NCI-H2081 treated with DMSO at 0.1 percent for 48 hours (cell line): ENCODE measurements around the gene FATE1.

Source experiments
- DNase-seq: peaks from one replicate; lab custom pipeline; 2025; lab: John Stamatoyannopoulos, UW

Gene FATE1

GRCh38 chrX:151704041-151704663, 11.7 kb upstream of the FATE1 start:
- DNase-seq = no peak

- no peak for DNase-seq
These were observed 7.0 kb upstream of the FATE1 start for GRCh38 chrX:151708821-151709220.

GRCh38 chrX:151710457-151710856, 5.4 kb upstream of the FATE1 start:
- DNase-seq = no peak

GRCh38 chrX:151711154-151711553, 4.7 kb upstream of the FATE1 start:
- no peak for DNase-seq

- no peak for DNase-seq
These were observed 4.0 kb upstream of the FATE1 start for GRCh38 chrX:151711787-151712186.

- no peak for DNase-seq
These were observed 3.6 kb upstream of the FATE1 start for GRCh38 chrX:151712253-151712652.

- DNase-seq = no peak
These were observed 2.0 kb upstream of the FATE1 start for GRCh38 chrX:151713849-151714248.

GRCh38 chrX:151714362-151714761, 1.5 kb upstream of the FATE1 start:
- no peak for DNase-seq

GRCh38 chrX:151722241-151722846, 6.5 kb downstream of the FATE1 start:
- DNase-seq = no peak

GRCh38 chrX:151723156-151723760, 7.4 kb downstream of the FATE1 start:
- DNase-seq = no peak

- no peak for DNase-seq
These were observed 8.9 kb downstream of the FATE1 start for GRCh38 chrX:151724563-151725337.

GRCh38 chrX:151725338-151725614, 9.4 kb downstream of the FATE1 start:
- DNase-seq = no peak

GRCh38 chrX:151726751-151727150, 10.9 kb downstream of the FATE1 start:
- no peak for DNase-seq

- DNase-seq = no peak
These were observed 11.5 kb downstream of the FATE1 start for GRCh38 chrX:151727346-151727745.

- no peak for DNase-seq
These were observed 13.4 kb downstream of the FATE1 start for GRCh38 chrX:151729056-151729725.

GRCh38 chrX:151734446-151734845, 18.6 kb downstream of the FATE1 start, which contains the start of gene CNGA2:
Gene CNGA2, plus strand, starts transcription at chrX:151734746. Its CDS starts 3,738 bp downstream, at chrX:151738484.
- DNase-seq = no peak

GRCh38 chrX:151735219-151735618, 19.4 kb downstream of the FATE1 start:
- no peak for DNase-seq

GRCh38 chrX:151736685-151737084, 20.9 kb downstream of the FATE1 start:
- DNase-seq = no peak

GRCh38 chrX:151737494-151737893, 21.7 kb downstream of the FATE1 start:
- DNase-seq = no peak

- no peak for DNase-seq
These were observed 22.9 kb downstream of the FATE1 start for GRCh38 chrX:151738751-151739150.

GRCh38 chrX:151741606-151742005, 25.8 kb downstream of the FATE1 start:
- DNase-seq = no peak

GRCh38 chrX:151742311-151742710, 26.5 kb downstream of the FATE1 start:
- no peak for DNase-seq
